ENCODE results near the gene CCNT1. TPM values are rescaled to one million over a fixed set of nuclear protein-coding genes. Genes with fewer than 3 reads are reported as not detected.

CCNT1 gene
- total and polyA plus RNA-seq, 2 experiments from 2014 or later = 12.8 to 33.6 TPM

DNA sequence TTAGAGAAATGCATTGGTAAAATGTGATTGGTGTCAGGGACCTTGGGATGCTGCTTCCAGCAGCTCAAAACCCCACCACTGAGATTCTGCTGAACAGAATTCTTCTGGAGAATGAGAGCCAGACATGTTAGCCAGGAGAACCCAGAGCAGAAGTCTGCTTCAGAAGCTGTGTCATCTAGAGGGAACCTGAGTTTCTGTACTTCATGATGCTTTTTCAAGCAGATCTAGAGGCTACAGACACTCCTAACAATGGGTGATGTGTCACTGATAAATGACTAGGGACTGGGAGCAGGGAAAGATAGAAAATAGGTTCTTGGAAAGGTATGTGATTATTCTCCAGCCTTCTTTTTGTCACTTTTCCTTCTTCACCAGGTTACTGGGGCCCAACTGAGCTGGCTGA lies 76.1 kb downstream of the CCNT1 start (continued):
- TF ChIP-seq, protein P1, sequence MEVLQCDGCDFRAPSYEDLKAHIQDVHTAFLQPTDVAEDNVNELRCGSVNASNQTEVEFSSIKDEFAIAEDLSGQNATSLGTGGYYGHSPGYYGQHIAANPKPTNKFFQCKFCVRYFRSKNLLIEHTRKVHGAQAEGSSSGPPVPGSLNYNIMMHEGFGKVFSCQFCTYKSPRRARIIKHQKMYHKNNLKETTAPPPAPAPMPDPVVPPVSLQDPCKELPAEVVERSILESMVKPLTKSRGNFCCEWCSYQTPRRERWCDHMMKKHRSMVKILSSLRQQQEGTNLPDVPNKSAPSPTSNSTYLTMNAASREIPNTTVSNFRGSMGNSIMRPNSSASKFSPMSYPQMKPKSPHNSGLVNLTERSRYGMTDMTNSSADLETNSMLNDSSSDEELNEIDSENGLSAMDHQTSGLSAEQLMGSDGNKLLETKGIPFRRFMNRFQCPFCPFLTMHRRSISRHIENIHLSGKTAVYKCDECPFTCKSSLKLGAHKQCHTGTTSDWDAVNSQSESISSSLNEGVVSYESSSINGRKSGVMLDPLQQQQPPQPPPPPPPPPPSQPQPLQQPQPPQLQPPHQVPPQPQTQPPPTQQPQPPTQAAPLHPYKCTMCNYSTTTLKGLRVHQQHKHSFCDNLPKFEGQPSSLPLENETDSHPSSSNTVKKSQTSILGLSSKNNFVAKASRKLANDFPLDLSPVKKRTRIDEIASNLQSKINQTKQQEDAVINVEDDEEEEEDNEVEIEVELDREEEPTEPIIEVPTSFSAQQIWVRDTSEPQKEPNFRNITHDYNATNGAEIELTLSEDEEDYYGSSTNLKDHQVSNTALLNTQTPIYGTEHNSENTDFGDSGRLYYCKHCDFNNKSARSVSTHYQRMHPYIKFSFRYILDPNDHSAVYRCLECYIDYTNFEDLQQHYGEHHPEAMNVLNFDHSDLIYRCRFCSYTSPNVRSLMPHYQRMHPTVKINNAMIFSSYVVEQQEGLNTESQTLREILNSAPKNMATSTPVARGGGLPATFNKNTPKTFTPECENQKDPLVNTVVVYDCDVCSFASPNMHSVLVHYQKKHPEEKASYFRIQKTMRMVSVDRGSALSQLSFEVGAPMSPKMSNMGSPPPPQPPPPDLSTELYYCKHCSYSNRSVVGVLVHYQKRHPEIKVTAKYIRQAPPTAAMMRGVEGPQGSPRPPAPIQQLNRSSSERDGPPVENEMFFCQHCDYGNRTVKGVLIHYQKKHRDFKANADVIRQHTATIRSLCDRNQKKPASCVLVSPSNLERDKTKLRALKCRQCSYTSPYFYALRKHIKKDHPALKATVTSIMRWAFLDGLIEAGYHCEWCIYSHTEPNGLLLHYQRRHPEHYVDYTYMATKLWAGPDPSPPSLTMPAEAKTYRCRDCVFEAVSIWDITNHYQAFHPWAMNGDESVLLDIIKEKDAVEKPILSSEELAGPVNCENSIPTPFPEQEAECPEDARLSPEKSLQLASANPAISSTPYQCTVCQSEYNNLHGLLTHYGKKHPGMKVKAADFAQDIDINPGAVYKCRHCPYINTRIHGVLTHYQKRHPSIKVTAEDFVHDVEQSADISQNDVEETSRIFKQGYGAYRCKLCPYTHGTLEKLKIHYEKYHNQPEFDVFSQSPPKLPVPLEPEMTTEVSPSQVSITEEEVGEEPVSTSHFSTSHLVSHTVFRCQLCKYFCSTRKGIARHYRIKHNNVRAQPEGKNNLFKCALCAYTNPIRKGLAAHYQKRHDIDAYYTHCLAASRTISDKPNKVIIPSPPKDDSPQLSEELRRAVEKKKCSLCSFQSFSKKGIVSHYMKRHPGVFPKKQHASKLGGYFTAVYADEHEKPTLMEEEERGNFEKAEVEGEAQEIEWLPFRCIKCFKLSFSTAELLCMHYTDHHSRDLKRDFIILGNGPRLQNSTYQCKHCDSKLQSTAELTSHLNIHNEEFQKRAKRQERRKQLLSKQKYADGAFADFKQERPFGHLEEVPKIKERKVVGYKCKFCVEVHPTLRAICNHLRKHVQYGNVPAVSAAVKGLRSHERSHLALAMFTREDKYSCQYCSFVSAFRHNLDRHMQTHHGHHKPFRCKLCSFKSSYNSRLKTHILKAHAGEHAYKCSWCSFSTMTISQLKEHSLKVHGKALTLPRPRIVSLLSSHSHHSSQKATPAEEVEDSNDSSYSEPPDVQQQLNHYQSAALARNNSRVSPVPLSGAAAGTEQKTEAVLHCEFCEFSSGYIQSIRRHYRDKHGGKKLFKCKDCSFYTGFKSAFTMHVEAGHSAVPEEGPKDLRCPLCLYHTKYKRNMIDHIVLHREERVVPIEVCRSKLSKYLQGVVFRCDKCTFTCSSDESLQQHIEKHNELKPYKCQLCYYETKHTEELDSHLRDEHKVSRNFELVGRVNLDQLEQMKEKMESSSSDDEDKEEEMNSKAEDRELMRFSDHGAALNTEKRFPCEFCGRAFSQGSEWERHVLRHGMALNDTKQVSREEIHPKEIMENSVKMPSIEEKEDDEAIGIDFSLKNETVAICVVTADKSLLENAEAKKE (CRISPR knock-in tag; IDR thresholded peaks at IDR 0.05) = no peak
- TF ChIP-seq POLR2AphosphoS5 (IDR thresholded peaks at IDR 0.05; ENCODE audit: low read depth) (no peak), STAT1 (IDR thresholded peaks at IDR 0.05; ENCODE audit: unreplicated experiment) (no peak)

MicroRNAs encoded within 50 kb of the gene (microRNA counts, 767-probe panel; counts per million panel counts)
- not detected for microRNA hsa-miR-1291

Small RNA genes within 50 kb of the gene (microRNA-seq; reads per million reads assigned to microRNA genes)
- not detected for gene MIR1291

Small RNA genes within 50 kb of the gene (small RNA-seq; reads per million reads assigned to genes)
- gene MIR1291 (ENCODE audit: low replicate concordance) (not detected), gene SNORA2A (ENCODE audit: low replicate concordance) (2.2 reads per million, percentile 83 among the genes with 10 or more reads in this experiment), gene SNORA2B (ENCODE audit: low replicate concordance) (1.5 reads per million, percentile 75 among the genes with 10 or more reads in this experiment), gene SNORA2C (ENCODE audit: low replicate concordance) (0.62 reads per million, percentile 43 among the genes with 10 or more reads in this experiment)

Other genes with a start within 250 kb of the CCNT1 start
- gene ANP32D, start 244.1 kb downstream of the CCNT1 start, total RNA-seq (2014; rRNA removed; shearing (Covaris generic)) = not detected in 2 replicates
- not detected in 2 replicates for gene ANP32D, start 244.1 kb downstream of the CCNT1 start, polyA plus RNA-seq (2016; fragmentation: Nextera tagmentation; extraction: Ambion mirVana)
- gene C12orf54, start 234.2 kb downstream of the CCNT1 start, total RNA-seq (2014; rRNA removed; shearing (Covaris generic)) = not detected in 2 replicates
- not detected in 2 replicates for gene C12orf54, start 234.2 kb downstream of the CCNT1 start, polyA plus RNA-seq (2016; fragmentation: Nextera tagmentation; extraction: Ambion mirVana)
- gene OR8S1, start 191.1 kb downstream of the CCNT1 start, total RNA-seq (2014; rRNA removed; shearing (Covaris generic)) = not detected in 2 replicates
- not detected in 2 replicates for gene OR8S1, start 191.1 kb downstream of the CCNT1 start, polyA plus RNA-seq (2016; fragmentation: Nextera tagmentation; extraction: Ambion mirVana)
- gene LALBA, start 146.7 kb downstream of the CCNT1 start, total RNA-seq (2014; rRNA removed; shearing (Covaris generic)) = not detected in 2 replicates
- not detected in 2 replicates for gene LALBA, start 146.7 kb downstream of the CCNT1 start, polyA plus RNA-seq (2016; fragmentation: Nextera tagmentation; extraction: Ambion mirVana)
- 71.3 and 92.5 TPM in 2 replicates for gene KANSL2, start 34.5 kb downstream of the CCNT1 start, total RNA-seq (2014; rRNA removed; shearing (Covaris generic))
- 29.3 and 35.1 TPM in 2 replicates for gene KANSL2, start 34.5 kb downstream of the CCNT1 start, polyA plus RNA-seq (2016; fragmentation: Nextera tagmentation; extraction: Ambion mirVana)
- 11.8 and 16.5 TPM in 2 replicates for gene ADCY6, start 72.4 kb upstream of the CCNT1 start, total RNA-seq (2014; rRNA removed; shearing (Covaris generic))
- gene ADCY6, start 72.4 kb upstream of the CCNT1 start, polyA plus RNA-seq (2016; fragmentation: Nextera tagmentation; extraction: Ambion mirVana) = 1.0 and 1.3 TPM in 2 replicates
- 3.4 and 4.1 TPM in 2 replicates for gene CACNB3, start 101.8 kb upstream of the CCNT1 start, total RNA-seq (2014; rRNA removed; shearing (Covaris generic))
- 6.2 and 6.3 TPM in 2 replicates for gene CACNB3, start 101.8 kb upstream of the CCNT1 start, polyA plus RNA-seq (2016; fragmentation: Nextera tagmentation; extraction: Ambion mirVana)
- gene DDX23, start 135.5 kb upstream of the CCNT1 start, total RNA-seq (2014; rRNA removed; shearing (Covaris generic)) = 78.5 and 93.0 TPM in 2 replicates
- 31.7 and 31.8 TPM in 2 replicates for gene DDX23, start 135.5 kb upstream of the CCNT1 start, polyA plus RNA-seq (2016; fragmentation: Nextera tagmentation; extraction: Ambion mirVana)
- gene RND1, start 149.2 kb upstream of the CCNT1 start, total RNA-seq (2014; rRNA removed; shearing (Covaris generic)) = 7.4 and 10.4 TPM in 2 replicates
- 7.4 and 9.3 TPM in 2 replicates for gene RND1, start 149.2 kb upstream of the CCNT1 start, polyA plus RNA-seq (2016; fragmentation: Nextera tagmentation; extraction: Ambion mirVana)
- gene FKBP11, start 208.8 kb upstream of the CCNT1 start, total RNA-seq (2014; rRNA removed; shearing (Covaris generic)) = 29.5 and 45.0 TPM in 2 replicates
- gene FKBP11, start 208.8 kb upstream of the CCNT1 start, polyA plus RNA-seq (2016; fragmentation: Nextera tagmentation; extraction: Ambion mirVana) = 94.9 and 97.2 TPM in 2 replicates
- gene ARF3, start 240.8 kb upstream of the CCNT1 start, total RNA-seq (2014; rRNA removed; shearing (Covaris generic)) = 125 and 130 TPM in 2 replicates
- 53.9 and 57.0 TPM in 2 replicates for gene ARF3, start 240.8 kb upstream of the CCNT1 start, polyA plus RNA-seq (2016; fragmentation: Nextera tagmentation; extraction: Ambion mirVana)

Data from GM23338 (cell line).